AG10803 (cell line): ENCODE results near the gene ARHGAP42.

ENCODE experiments used
- DNase-seq: peaks from one replicate; pipeline ENCODE4 v3.0.0; 2010; ENCODE audit warnings: low read depth
- H3K4me3 ChIP-seq: 2 replicates; pipeline ENCODE4 v1.5.1; 2011; ENCODE audit warnings: mild to moderate bottlenecking, low read length, control low read depth
- CTCF ChIP-seq: conservative IDR thresholded peaks from 2 replicates; pipeline ENCODE4 v1.5.1; 2011; ENCODE audit warnings: mild to moderate bottlenecking, low read length, control low read depth, inconsistent platforms

The ARHGAP42 gene

GRCh38 chr11:100709233-100709957 is 22.3 kb downstream of the ARHGAP42 start:
- H3K4me3 ChIP-seq: no peak overlapping the region
- TF ChIP-seq CTCF: no peak
- DNase-seq: peak; percentile 30

GRCh38 chr11:100711984-100712383 is 24.9 kb downstream of the ARHGAP42 start:
- no peak for TF ChIP-seq CTCF
- no peak for DNase-seq
- no peak overlapping the region for H3K4me3 ChIP-seq

- DNase-seq: no peak
- H3K4me3 ChIP-seq: no peak overlapping the region
- TF ChIP-seq CTCF: no peak
Measured at GRCh38 chr11:100712583-100712982, 25.5 kb downstream of the ARHGAP42 start.

- H3K4me3 ChIP-seq: no peak overlapping the region
- no peak for TF ChIP-seq CTCF
- no peak for DNase-seq
Measured at GRCh38 chr11:100715165-100715761, 28.2 kb downstream of the ARHGAP42 start.

GRCh38 chr11:100716838-100717237 is 29.8 kb downstream of the ARHGAP42 start:
- DNase-seq: no peak
- H3K4me3 ChIP-seq: no peak overlapping the region
- no peak for TF ChIP-seq CTCF

GRCh38 chr11:100719362-100719761 is 32.3 kb downstream of the ARHGAP42 start:
- no peak for TF ChIP-seq CTCF
- DNase-seq: peak; percentile 41
- no peak overlapping the region for H3K4me3 ChIP-seq

GRCh38 chr11:100719809-100720221 is 32.7 kb downstream of the ARHGAP42 start:
- peak; percentile 89 for DNase-seq
- TF ChIP-seq CTCF: no peak
- no peak overlapping the region for H3K4me3 ChIP-seq
